GM21786 (cell line): Measurements from ENCODE around the gene KRTAP10-11.
"Not testable (repeated sequence)": the region's sequence is repeated elsewhere in the genome, so short reads cannot be mapped to it uniquely, and the experiment has no call there.

Source experiments
- ATAC-seq: cut with Tn5 transposase; IDR thresholded peaks from one replicate; pipeline ENCODE4 v1.9.1; 2021; ENCODE audit not compliant: unreplicated experiment

Gene KRTAP10-11

DNA sequence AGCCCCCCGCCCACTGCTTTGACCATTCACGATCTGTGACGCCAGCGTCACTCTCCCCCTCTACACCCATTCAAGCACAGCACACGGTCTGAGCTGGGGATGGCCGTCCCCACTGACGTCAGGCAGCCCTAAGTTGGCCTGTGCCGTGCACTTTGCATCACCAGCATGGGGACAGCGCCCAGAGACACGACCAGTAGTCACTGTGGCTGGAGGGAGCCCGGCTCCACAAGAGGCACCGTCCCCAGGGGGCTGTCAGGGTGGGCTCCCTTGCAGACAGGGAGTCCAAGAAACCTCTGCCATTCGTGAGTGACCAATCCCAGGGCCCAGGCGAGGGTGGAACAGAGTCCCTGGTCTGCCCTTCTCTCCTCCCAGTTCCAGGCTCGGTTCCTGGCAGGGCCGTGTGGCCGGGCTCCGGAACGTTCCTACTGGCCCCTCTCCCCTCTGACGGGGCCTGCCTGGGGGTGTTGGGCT lies 32.0 kb upstream of the KRTAP10-11 start:
- ATAC-seq = no peak

DNA sequence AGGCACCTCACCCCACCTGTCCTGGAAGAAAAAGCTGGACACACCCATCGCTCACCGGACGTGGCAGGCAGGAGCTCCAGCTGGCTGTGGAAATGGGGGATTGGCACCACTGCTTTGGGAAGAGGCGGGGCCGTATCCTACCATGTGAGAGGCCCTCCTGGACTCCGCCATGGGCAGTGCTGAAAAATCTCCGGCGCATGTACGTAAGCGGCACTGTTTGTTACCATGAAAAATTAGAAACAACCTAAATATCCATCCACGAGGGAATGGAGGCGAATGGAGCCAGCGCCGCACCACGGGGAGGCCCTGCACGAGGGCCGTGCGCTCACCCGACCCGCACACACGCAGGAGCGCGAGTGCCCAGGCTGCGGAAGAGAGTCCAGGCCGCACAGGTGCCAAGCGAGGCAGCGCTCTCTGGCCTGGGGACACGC lies 31.2 kb upstream of the KRTAP10-11 start:
- ATAC-seq = no peak

DNA sequence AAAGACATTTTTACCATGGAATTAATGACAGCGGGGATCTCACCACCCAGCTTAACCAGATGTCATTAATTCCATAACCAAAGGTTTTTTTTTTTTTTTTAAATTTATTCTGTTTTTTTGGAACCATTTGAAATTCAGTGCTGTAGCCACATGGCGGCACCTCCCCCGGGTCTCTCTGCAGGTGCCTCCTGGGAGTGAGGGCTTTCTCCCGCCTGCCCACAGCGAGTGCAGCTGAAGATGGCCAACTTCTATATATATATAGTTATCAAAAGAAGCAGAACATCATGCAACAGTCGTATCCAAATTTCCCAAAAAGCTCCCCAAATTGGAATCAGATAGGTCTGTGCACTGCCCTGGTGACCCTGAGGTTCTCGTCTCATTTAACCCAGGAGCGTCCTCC lies 30.7 kb upstream of the KRTAP10-11 start:
- ATAC-seq = no peak

DNA sequence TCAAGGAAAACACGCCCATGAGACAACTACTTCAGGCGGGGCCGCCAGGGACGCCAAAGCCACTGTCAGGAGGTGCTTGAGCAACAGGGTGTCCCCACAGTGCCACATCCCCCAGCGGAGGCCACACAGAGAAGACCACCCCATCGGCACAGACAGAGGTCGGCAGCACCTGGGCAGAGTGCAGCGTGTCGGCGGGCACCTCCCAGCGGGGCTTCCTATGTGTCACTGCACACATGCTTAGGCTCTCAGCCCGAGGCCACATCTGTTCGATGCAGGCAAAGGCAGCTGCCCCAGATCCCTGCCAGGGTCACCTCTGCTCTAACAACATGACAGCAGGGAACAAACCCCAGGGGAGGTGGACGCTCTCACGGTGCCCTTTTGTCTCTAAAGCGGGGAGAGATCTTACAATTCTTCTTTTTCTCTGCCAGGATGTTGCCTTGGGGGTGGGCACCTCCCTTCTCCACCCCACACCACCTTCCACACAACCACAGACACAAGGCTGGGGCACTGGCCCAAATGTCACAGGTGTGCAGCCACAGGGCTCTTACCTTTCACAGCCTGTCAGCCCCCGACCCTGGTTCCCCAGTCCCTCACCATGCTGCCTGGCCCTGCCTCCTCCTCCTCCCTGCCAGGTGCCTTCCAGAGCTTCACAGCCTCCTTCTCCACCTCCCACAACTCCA lies 30.2 kb upstream of the KRTAP10-11 start:
- no peak for ATAC-seq

DNA sequence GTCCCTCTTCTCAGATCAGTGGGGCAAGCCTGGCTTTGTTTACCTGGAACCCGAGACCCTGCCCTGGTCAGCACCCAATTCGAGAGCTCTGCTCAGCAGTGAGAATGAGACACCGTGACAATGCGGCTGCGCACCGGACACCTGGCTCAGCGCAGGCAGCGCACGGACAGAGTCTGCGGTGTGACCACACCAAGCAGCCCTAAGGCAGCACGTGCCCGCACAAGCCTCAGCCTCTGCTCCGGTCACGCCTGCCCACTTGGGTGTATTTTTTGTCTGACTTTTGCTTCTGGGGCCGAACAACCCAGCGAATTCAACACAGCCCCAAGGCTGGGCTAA lies 29.7 kb upstream of the KRTAP10-11 start:
- ATAC-seq = no peak

DNA sequence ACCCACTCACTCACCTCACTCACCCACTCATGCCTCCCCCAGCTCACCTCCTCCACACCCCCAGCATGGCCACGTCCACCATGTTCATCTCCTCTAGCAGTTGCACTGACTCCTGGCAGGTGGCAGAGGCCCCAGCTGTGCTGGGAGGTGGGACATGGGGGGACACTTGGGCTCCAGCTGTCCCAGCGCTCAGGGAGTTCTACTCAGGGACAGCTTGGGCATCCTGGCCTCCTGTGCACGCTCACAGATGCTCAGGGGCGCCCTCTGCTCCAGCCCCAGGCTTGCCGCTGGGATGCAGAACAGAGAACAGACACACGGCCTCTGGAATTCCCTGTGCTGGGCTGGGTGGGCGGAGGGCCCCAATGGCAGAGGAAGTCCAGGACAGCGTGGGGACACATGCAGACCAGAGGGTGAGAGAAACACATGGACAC lies 29.1 kb upstream of the KRTAP10-11 start:
- no peak for ATAC-seq

DNA sequence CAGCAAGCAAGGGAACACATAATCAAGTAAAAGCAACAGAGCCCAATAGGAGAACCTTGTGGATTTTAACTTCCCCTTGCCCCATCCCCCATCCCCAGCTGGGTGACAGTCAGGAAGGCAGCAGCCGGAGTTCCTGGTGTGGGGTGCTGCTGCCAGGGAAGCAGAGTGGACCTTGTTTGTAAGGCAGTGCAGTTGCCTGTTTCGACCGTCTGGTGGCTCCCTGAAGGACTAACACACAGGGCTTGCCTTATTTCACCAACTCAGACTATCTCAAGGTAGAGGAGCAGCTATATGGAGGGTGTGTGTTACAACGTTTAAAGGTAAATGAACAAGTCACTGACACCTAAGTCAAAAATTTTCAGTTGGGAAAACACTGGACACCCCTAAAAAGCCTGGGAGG lies 27.7 kb upstream of the KRTAP10-11 start:
- no peak for ATAC-seq

DNA sequence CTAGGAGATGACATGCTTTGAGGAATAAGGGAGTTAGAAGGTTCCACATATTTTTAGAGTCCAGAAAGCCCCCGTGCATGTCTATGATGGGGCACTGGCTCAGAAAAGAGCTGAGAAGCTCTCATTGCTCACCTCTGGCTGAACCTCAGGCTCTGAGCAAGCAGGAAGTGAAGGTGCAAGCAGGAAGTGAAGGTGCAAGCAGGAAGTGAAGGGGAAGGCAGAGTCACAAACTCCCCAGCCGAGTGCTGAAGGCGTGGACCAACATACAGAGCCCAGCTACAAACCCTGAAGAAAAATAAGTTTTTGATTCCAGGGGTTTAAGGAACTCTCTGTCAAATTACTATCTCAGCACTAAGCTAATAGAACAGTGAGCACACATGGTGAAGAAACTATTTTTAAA lies 27.3 kb upstream of the KRTAP10-11 start:
- no peak for ATAC-seq

DNA sequence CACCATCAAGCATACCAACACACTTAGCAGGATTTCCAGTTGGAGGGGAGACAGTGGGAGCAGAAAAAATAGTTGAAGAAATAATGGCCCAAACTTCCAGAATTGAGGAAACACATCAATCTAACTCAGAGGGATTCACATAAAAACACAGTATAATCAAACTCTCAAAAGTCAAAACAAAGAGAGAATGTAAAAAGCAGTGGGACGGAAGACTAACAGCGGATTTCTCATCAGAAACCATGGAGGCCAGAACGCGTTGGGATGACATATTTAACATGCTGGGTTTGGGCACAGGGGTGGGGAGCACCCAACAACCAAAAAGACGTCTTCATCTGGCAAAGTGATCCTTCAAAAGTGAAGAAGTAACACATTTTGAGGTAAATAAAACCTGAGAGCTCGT lies 26.3 kb upstream of the KRTAP10-11 start:
- no peak for ATAC-seq

DNA sequence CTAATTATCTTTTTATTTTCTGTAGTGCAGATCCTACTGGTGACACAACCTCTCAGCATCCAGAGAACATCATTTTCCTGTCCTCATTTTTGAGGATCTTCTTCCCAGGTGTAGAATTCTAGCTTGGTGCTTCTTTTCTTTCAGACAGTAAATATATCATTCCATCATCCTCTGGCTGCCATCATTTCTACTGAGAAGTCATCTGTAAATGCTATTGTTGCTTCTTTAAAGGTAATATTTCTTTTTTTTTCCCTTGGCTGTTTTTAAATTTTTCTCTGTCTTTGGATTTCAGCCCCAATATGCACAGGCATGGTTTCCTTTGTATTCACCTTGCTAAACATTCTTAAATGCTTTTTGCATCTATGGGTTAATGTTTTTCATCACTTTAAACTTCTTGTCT lies 22.6 kb upstream of the KRTAP10-11 start:
- no peak for ATAC-seq

DNA sequence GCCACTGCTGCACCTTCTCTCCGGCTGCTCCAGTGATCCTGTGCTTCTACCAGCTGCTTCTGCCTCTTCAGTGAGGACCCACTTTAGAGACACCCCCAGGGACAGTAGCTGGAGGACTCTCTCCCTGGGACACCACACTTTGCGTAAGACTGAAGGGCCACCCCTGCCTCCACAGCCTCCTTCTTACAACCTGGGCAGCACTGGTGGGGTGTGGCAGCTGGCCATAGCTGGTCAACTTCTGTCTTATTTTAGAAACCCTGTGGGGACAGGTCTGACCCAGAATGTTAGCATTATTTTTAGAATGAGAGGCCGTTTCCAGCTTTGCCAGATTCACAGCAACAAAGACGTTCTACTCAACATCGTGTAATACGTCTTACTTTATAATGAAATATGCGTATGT lies 20.5 kb upstream of the KRTAP10-11 start:
- ATAC-seq = no peak

DNA sequence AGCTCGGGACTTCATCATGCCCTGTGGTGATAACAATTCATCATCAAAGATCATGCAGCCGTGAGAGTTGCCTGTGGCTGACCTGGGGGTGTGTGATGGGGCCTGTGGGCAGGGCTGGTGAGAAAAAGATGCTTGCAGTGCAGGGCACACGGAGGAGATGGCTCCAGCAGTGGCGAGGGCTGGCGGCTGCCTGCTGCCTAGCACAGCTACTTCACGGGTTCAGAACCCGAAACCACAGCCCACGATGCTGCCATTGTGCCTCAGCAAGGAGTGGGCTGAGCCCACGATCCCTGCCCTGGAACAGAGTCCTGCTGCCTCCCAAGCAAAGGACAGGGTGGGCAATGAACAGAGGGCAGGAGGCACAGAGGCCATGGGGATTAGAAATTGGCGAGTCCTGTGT lies 20.0 kb upstream of the KRTAP10-11 start:
- ATAC-seq = no peak

DNA sequence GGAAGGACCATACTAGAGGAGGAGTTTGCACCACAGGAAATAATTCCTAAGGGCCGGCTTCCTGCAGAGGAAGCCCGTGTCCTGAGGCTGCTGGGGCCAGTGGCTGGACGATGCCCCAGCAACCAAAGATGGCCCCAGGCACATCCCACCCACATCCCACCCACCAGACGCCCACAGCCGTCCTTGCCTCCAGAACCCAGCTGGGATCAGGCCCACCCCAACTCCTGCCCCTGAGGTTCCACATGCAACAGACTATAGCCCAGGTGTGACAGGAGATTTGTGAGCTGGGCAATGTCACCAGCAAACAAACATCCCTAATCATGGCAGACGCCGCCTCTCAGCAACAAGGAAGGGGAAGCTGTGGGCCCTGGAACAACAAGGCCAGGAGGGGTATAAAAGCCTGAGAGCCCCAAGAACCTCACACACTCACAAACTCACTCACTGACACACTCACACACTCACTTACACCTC lies 19.5 kb upstream of the KRTAP10-11 start, which contains the start of gene KRTAP10-9:
Gene KRTAP10-9, plus strand, starts transcription at position 421 of the 471 bp plus-strand sequence. CDS start 79 bp downstream, outside the sequence.
- no peak for ATAC-seq

DNA sequence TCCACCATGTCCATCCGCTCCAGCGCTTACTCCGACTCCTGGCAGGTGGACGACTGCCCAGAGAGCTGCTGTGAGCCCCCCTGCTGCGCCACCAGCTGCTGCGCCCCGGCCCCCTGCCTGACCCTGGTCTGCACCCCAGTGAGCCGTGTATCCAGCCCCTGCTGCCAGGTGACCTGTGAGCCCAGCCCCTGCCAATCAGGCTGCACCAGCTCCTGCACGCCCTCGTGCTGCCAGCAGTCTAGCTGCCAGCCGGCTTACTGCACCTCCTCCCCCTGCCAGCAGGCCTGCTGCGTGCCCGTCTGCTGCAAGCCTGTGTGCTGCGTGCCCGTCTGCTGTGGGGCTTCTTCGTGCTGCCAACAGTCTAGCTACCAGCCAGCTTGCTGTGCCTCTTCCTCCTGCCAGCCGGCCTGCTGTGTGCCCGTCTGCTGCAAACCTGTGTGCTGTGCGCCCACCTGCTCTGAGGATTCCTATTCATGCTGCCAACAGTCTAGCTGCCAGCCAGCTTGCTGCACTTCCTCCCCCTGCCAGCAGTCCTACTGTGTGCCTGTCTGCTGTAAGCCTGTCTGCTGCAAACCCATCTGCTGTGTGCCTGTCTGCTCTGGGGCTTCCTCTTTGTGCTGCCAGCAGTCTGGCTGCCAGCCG lies 18.9 kb upstream of the KRTAP10-11 start:
- ATAC-seq = not testable (repeated sequence)

DNA sequence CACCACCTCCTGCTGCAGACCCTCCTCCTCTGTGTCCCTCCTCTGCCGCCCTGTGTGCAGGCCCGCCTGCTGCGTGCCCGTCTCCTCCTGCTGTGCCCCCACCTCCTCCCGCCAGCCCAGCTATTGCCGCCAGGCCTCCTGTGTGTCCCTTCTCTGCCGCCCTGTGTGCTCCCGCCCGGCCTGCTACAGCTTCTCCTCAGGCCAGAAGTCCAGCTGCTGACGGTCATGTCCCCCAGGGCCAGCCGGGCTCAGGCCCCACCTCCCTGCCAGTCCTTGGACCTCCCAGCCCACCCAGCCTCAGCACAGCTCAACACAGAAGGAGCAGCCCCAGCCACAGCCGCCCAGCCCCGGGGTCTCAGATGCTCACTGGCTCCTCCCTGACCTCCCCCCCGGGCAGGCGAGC lies 18.4 kb upstream of the KRTAP10-11 start:
- not testable (repeated sequence) for ATAC-seq

DNA sequence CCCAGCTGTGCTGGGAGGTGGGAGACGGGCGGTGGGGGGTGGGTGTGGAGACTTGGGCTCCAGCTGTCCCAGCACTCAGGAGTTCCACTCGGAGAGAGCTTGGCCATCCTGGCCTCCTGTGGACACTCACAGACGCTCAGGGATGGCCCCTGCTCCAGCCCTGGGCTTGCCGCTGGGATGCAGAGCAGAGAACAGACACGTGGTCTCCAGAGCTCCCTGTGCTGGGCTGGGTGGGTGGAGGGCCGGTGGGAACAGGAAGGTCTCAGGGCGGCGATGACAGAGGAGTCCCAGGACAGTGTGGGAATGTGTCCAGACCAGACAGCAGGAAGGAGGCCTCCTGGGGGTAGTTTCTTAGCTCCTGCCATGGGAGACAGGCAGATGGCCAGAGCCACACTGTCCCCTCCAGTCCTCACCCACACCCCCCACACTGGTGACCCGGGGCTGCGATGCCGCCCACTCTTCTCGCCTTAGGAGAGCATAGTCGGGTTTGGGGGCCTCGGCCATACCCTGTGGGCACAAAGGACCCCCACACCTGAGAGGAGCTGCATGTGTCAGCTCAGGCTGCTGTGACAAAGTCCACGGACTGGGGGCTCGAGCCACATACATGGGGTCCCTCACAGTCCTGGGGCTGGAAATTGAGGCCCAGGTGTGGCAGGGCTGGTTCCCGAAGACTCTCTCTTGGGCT lies 17.4 kb upstream of the KRTAP10-11 start:
- ATAC-seq = no peak

DNA sequence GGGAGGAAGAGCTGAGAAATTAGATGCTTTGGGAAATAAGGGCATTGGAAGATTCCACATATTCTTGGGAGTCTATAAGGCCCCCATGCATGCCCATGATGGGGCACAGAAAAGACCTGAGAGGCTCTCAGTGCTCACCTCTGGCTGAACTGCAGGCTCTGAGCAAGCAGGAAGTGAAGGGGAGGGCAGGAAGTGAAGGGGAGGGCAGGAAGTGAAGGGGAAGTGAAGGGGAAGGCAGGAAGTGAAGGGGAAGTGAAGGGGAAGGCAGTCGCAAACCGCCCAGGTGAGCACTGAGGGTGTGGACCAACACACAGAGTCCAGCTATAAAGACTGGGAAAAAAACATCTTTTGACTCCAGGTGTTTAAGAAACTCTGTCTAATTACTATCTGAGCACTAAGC lies 15.8 kb upstream of the KRTAP10-11 start:
- no peak for ATAC-seq

DNA sequence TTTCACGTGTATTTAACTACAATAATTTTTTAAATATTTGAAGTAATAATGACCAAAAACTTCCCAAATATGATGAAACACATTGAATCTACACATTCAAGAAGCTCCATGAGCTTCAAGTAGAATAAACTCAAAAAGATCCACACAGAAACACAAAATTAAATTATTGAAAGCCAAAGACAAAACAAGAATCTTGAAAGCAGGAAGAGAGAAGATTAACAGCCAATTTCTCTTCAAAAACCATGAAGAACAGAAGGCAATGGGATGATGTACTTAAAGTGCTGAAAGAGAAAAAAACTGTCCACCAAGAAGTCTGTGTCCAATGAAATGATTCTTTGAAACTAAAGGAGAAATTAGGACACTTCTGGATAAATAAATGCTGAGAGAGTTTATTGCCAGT lies 14.1 kb upstream of the KRTAP10-11 start:
- no peak for ATAC-seq

DNA sequence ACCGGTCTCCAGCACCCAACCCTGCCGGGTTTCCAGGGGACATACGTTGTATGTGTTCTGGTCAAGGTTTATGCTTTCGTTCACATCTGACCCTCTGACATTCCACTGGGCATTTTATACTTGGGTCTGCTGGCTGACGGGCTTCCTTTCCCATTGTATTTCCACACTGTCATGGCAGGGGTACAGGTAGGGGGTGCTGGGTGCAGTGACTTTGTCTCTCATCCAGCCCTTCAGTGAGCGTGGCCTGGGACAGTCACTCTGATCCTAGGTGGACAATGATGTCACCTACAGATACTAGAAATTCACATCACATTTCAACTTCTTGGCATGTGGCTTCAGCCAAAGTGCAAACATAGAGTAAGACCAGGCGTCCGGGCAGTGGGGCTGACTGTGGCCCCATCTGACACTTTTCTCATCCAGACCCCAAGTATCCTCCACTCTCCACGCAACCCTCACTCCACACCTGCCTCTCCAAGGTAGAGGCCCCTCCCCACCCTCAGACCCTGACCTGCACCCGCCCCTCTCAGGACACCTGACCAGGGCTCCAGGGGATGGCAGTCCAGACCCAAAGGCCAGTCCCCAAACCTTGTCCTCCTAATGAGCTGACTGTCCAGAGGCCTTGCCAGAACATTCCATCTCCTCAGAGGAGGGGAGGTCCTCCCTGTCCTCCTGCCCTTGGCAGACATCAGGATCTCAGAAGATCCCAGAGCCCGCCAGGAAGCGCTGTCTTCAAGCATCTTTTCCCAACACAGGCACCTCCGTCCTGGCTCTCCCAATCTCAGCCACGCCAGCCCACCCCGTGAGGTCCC lies 9.8 kb upstream of the KRTAP10-11 start:
- ATAC-seq = no peak

DNA sequence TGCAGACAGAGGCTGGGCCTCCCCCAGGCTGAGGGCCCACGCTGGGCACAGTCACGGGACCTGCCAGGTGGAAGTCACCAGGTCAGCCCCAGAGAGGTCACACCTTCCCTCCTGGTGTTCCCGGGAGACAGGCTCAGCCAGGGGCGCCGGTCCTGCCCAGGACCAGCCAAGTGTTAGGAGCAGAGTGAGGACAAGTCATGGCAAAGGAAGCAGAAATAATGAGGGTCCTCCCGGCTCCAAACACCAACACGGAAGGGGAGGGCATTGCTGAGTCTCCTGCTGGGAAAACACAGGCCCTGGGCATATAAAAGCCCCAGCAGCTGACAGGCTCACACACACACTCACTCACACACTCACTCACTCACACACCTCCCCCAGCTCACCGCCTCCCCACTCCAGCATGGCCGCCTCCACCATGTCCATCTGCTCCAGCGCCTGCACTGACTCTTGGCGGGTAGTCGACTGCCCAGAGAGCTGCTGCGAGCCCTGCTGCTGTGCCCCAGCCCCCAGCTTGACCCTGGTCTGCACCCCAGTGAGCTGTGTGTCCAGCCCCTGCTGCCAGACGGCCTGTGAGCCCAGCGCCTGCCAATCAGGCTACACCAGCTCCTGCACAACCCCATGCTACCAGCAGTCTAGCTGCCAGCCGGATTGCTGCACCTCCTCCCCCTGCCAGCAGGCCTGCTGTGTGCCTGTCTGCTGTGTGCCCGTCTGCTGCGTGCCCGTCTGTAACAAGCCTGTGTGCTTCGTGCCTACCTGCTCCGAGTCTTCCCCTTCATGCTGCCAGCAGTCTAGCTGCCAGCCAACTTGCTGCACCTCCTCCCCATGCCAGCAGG lies 9.0 kb upstream of the KRTAP10-11 start, which contains the start of gene KRTAP10-10:
Gene KRTAP10-10, plus strand, starts transcription at position 339 of the 833 bp plus-strand sequence. Its CDS starts 62 bp downstream, at position 401.
- ATAC-seq = no peak
